HCT116 (cell line): ENCODE results near the gene HPCAL1.

Experiments
- EZH2phosphoT487 ChIP-seq: fragments of 200-600 bp; IDR thresholded peaks from 2 replicates; pipeline ENCODE4 v1.6.1; 2018; ENCODE audit warnings: antibody characterized with exemption, borderline replicate concordance
- POLR2AphosphoS5 ChIP-seq: IDR thresholded peaks from 2 replicates; pipeline ENCODE4 v1.6.1; 2011; ENCODE audit warnings: mild to moderate bottlenecking, low read depth, low read length, moderate library complexity
- TCF7L2 ChIP-seq: IDR thresholded peaks from 2 replicates; pipeline ENCODE4 v1.7.0; 2011; ENCODE audit warnings: borderline replicate concordance, inconsistent platforms; ENCODE audit not compliant: insufficient read depth, insufficient read length; ENCODE audit errors: extremely low read depth
- ZFX ChIP-seq: fragments of 450-650 bp; IDR thresholded peaks from 2 replicates; pipeline ENCODE4 v1.6.1; 2017

DNA sequence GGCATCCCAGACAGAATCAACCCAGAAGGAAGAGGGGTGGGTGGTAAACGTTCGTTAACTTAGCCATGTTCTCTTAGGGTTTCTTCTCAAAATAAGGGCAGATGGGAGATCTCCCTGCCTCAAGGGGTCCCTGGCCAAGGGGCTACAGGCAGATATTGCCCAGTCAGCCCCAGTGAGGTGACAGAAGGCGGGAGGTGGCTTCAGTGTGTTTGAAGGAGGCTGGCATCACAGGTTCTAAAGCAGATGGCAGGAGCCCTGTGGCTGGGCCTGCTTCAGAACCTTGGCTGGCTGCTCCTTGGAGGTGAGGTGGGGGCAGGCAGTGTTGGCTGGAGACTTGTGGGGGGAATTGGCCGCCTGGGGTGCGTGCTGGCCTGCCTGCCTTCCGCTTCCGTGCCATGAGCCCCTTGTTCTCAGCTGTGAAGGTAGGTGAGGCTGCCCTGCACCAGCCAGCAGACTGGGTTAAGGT is 23.5 kb downstream of the HPCAL1 start:
- no peak for TF ChIP-seq TCF7L2
- no peak for TF ChIP-seq POLR2AphosphoS5
- TF ChIP-seq EZH2phosphoT487 = no peak
- TF ChIP-seq ZFX = no peak
